GM12878 (cell line): ENCODE measurements around the gene ANKRD13C. TPM values are rescaled to one million over a fixed set of nuclear protein-coding genes. Genes with fewer than 3 reads are reported as not detected.

Experiments
- ATAC-seq: fragments of 200-7000 bp; cut with Tn5 transposase; 3 replicates; pipeline ENCODE4 v1.9.1; 2020; ENCODE audit warnings: mild to moderate bottlenecking, moderate library complexity
- BruUV-seq: library from RNA; stranded (reverse); fragments of 400-500 nt; replicated peaks from 2 replicates; lab custom pipeline; 2021; lab: Mats Ljungman, UMichigan
- CTCF ChIA-PET: fragments of 300-600 bp; sonication (Branson Sonifier 250); formaldehyde crosslinking; extraction: SDS; loops from one replicate; lab custom pipeline; 2021; ENCODE audit warnings: inconsistent platforms; lab: Yijun Ruan, JAX
- POLR2A ChIA-PET: fragments of 350-600 bp; formaldehyde crosslinking; extraction: SDS; loops from one replicate; lab custom pipeline; 2021; ENCODE audit warnings: inconsistent platforms; lab: Charles Lee
- RAD21 ChIA-PET: fragments of 300-600 bp; sonication (Branson Sonifier 250); formaldehyde crosslinking; loops from one replicate; lab custom pipeline; 2023; ENCODE audit warnings: antibody characterized with exemption; ENCODE audit not compliant: unreplicated experiment; lab: Charles Lee
- SMC1A ChIA-PET: fragments of 300-600 bp; sonication (Branson Sonifier 250); formaldehyde crosslinking; loops from one replicate; lab custom pipeline; 2023; ENCODE audit not compliant: unreplicated experiment, uncharacterized antibody; lab: Charles Lee
- DNase-seq: peaks from one replicate; pipeline ENCODE4 v3.0.0-alpha.2; 2011; ENCODE audit warnings: low read depth, low spot score
- FAIRE-seq: peaks from 3 replicates; lab custom pipeline; 2011; peaks lifted over from hg19 to GRCh38; lab: Jason Lieb, UNC
- H2AFZ ChIP-seq: 2 replicates; pipeline ENCODE4 v1.6.0; 2011; ENCODE audit warnings: low read depth, low read length, control low read depth; ENCODE audit not compliant: control insufficient read depth
- H3K27ac ChIP-seq: 2 replicates; pipeline ENCODE4 v1.5.1; 2011; ENCODE audit warnings: control low read depth; ENCODE audit not compliant: control insufficient read depth, insufficient read depth
- H3K27me3 ChIP-seq, 2 experiments: replicated peaks in 1 of 2; 2 replicates each; pipeline versions ENCODE4 v1.6.0 to v1.6.1; 2011; ENCODE audit warnings: low read length in 1 of 2; ENCODE audit not compliant: control insufficient read depth in 2 of 2, insufficient read depth in 2 of 2
- H3K36me3 ChIP-seq, 2 experiments: 2 replicates each; pipeline ENCODE4 v1.5.1; 2011; ENCODE audit warnings: low read length in 1 of 2; ENCODE audit not compliant: control insufficient read depth in 2 of 2, insufficient read depth in 2 of 2
- H3K4me1 ChIP-seq: 2 replicates; pipeline ENCODE4 v1.6.1; 2011; ENCODE audit warnings: mild to moderate bottlenecking, low read length, moderate library complexity, mixed read lengths; ENCODE audit not compliant: control insufficient read depth, insufficient read depth
- H3K4me2 ChIP-seq: 2 replicates; pipeline ENCODE4 v1.6.0; 2011; ENCODE audit warnings: control low read depth; ENCODE audit not compliant: control insufficient read depth, insufficient read depth
- H3K4me3 ChIP-seq: fragments of 200-600 bp; sonication (generic); 2 replicates; pipeline ENCODE4 v1.5.1; 2016
- H3K79me2 ChIP-seq: 2 replicates; pipeline ENCODE4 v1.6.0; 2011; ENCODE audit warnings: low read length; ENCODE audit not compliant: control insufficient read depth, insufficient read depth
- H3K9ac ChIP-seq: 2 replicates; pipeline ENCODE4 v1.8.0; 2011; ENCODE audit warnings: low read length, control low read depth, mixed read lengths; ENCODE audit not compliant: control insufficient read depth, insufficient read depth
- H3K9me3 ChIP-seq: replicated peaks from 3 replicates; pipeline ENCODE4 v1.5.1; 2011; ENCODE audit warnings: mild to moderate bottlenecking, low read length; ENCODE audit not compliant: control insufficient read depth, insufficient read depth
- H4K20me1 ChIP-seq: 2 replicates; pipeline ENCODE4 v1.6.0; 2011; ENCODE audit not compliant: control insufficient read depth, insufficient read depth
- MLLT1 ChIP-seq: fragments of 450-650 bp; IDR thresholded peaks from 2 replicates; pipeline ENCODE4 v1.6.1; 2016; ENCODE audit warnings: mild to moderate bottlenecking
- NFIC ChIP-seq: IDR thresholded peaks from 2 replicates; pipeline ENCODE4 v1.6.1; 2012; ENCODE audit warnings: low read depth, mild to moderate bottlenecking, inconsistent platforms, low read length, moderate library complexity
- PBX3 ChIP-seq: IDR thresholded peaks from 2 replicates; pipeline ENCODE4 v1.6.1; 2011; ENCODE audit warnings: mild to moderate bottlenecking, low read depth, low read length, moderate library complexity; ENCODE audit not compliant: insufficient replicate concordance
- RAD51 ChIP-seq: fragments of 450-650 bp; IDR thresholded peaks from 2 replicates; pipeline ENCODE4 v1.6.1; 2016; ENCODE audit warnings: moderate library complexity, mild to moderate bottlenecking, inconsistent platforms
- ZNF207 ChIP-seq: fragments of 450-650 bp; IDR thresholded peaks from 2 replicates; pipeline ENCODE4 v1.6.1; 2014; ENCODE audit warnings: antibody characterized with exemption, mild to moderate bottlenecking, borderline replicate concordance
- WGBS: methylation state at CpG from one replicate; pipeline ENCODE4 v1.1.6; 2016; ENCODE audit warnings: low lambda C conversion rate; ENCODE audit not compliant: insufficient replicate concordance, insufficient coverage; ENCODE audit errors: missing lambda C conversion rate; 5-methylcytosine and 5-hydroxymethylcytosine counted together
- in situ Hi-C: fragments of 300-500 bp; cut with MboI; formaldehyde crosslinking; loops from 9 replicates; pipeline ENCODE4 v1.14.3; 2018; ENCODE audit warnings: mixed read lengths
- intact Hi-C: fragments of 100-400 bp; cut with micrococcal nuclease; formaldehyde crosslinking; loops from one replicate; pipeline ENCODE4 v1.14.2; 2022; ENCODE audit not compliant: unreplicated experiment
- polyA plus RNA-seq, 11 experiments: library from polyadenylated mRNA; depleted of rRNA in 4 of 11; unstranded in 6 of 11; stranded (reverse) in 5 of 11; fragments of >200 nt; fragmentation: Nextera tagmentation in 4 of 11; fragmentation: Illumina TruSeq in 1 of 11; extraction: Ambion mirVana in 4 of 11; extraction: Trizol in 1 of 11; gene quantifications; 1 replicate in 1 of 11; 2 replicates in 10 of 11; pipeline versions ENCODE4 v1.2.1 to v1.2.3, GENCODE V29; 2011 to 2016; ENCODE audit warnings: inconsistent platforms in 2 of 11, missing spikeins in 2 of 11, low read depth in 1 of 11
- total RNA-seq, 4 experiments: library from RNA; depleted of rRNA in 3 of 4; stranded (reverse); fragments of >200 nt in 3 of 4; fragmentation: Illumina TruSeq in 1 of 4; extraction: Trizol in 1 of 4; gene quantifications; 2 replicates each; pipeline versions ENCODE4 v1.2.1 to v1.2.3, GENCODE V29; 2013 to 2021

The ANKRD13C gene
- total and polyA plus RNA-seq, 10 of the 15 experiments (the other 5 are each of a cell fraction or from before 2014, with no cell fraction given): 3.7 to 24.4 (median 14.1) TPM

- 47% methylated on average over 17 of the region's 17 CpGs for WGBS
- H3K4me2 ChIP-seq: peak overlapping the region; percentile 5; the same call in 1 of the 2 replicates
- peaks cover 76% of the 10 kb centered on the region for H3K79me2 ChIP-seq
- ChIA-PET CTCF (interaction anchor here (0.7 to 2.3 kb wide), 3 partner anchors 14 to 83 kb away, joined by 3 to 14 read pairs (median 3); no protein-coding TSS in a partner anchor), RAD21 (interaction anchor here (0.6 to 2.2 kb wide), 5 partner anchors 9 to 216 kb away, joined by 3 to 9 read pairs (median 3); partner anchors contain the start of gene CTH), POLR2A (interaction anchor here (0.7 to 3.4 kb wide), 8 partner anchors 8 to 191 kb away, joined by 3 to 43 read pairs (median 4); partner anchors contain the start of gene LRRC40), SMC1A (interaction anchor here (0.9 to 3.6 kb wide), 6 partner anchors 11 to 288 kb away, joined by 3 to 31 read pairs (median 4); no protein-coding TSS in a partner anchor)
- intact Hi-C loops (loop anchor here (1.0 to 5.0 kb wide), 2 partner anchors 15 to 132 kb away; partner anchors contain the start of genes ANKRD13C and LRRC40), in situ Hi-C loops (no loop called here)
- FAIRE-seq: no peak
- peak overlapping the region; percentile 99 for H3K9ac ChIP-seq
- no peak for DNase-seq
- ATAC-seq: no peak; the same call in 2 of the 3 replicates
- no peaks in the 10 kb centered on the region for H3K9me3 ChIP-seq
- TSS peak; percentile 88 for BruUV-seq
- H2AFZ ChIP-seq: peak overlapping the region; percentile 40
- peaks cover 0 to 18% of the 10 kb centered on the region in 2 experiments; a peak in 3 of 4 replicates for H3K36me3 ChIP-seq
- H3K4me3 ChIP-seq: peak overlapping the region; percentile 61; the same call in 1 of the 2 replicates
- TF ChIP-seq RAD51 (0 out of 2 replicates have a peak, but pooled peaks have one; percentile 9), NFIC (0 out of 2 replicates have a peak, but pooled peaks have one; percentile 24), MLLT1 (peak; percentile 57; the same call in 1 of the 2 replicates), ZNF207 (no peak), PBX3 (no peak)
- H4K20me1 ChIP-seq: no peaks in the 10 kb centered on the region
- H3K27me3 ChIP-seq: no peaks in the 10 kb centered on the region
- H3K4me1 ChIP-seq: no peaks in the 10 kb centered on the region; the same call in 1 of the 2 replicates
- H3K27ac ChIP-seq: peak overlapping the region; percentile 35
Observed at GRCh38 chr1:70220517-70221237, 133.8 kb downstream of the ANKRD13C start.
